Uterus (tissue), 2 donors: ENCODE data around the gene KSR2.

Experiments
- POLR2A ChIP-seq, 2 donors: fragments of 450-650 bp; IDR thresholded peaks; one replicate each; pipeline ENCODE4 v1.6.1; 2016; ENCODE audit warnings: antibody characterized with exemption in 2 of 2, mild to moderate bottlenecking in 1 of 2, moderate library complexity in 1 of 2
- TF ChIP-seq, protein P1 (sequence below), 4 experiments: fragments of 200-600 bp in 2 of 4; fragments of 450-650 bp in 2 of 4; sonication (generic) in 2 of 4; IDR thresholded peaks; one replicate each; pipeline ENCODE4 v1.5.1; 2016 to 2019; ENCODE audit warnings: antibody characterized with exemption in 4 of 4, mild to moderate bottlenecking in 2 of 4, moderate library complexity in 1 of 4

DNA sequence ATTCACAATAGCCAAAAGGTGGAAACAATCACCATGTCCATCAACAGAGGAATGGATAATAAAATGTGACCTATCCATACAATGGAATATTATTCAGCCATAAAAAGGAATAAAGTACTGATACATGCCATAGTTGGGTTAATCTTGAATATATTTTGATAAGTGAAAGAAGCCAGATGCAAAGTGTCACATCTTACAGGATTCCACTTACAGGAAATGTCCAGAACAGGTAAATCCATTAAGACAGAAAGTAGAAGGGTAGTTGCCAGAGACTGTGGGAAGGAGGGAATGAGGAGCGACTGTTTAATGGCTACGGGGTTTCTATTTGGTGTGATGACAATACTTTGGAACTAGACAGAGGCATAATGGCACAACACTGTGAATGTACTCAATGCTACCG, 171.6 kb downstream of the KSR2 start:
- TF ChIP-seq, protein P1, sequence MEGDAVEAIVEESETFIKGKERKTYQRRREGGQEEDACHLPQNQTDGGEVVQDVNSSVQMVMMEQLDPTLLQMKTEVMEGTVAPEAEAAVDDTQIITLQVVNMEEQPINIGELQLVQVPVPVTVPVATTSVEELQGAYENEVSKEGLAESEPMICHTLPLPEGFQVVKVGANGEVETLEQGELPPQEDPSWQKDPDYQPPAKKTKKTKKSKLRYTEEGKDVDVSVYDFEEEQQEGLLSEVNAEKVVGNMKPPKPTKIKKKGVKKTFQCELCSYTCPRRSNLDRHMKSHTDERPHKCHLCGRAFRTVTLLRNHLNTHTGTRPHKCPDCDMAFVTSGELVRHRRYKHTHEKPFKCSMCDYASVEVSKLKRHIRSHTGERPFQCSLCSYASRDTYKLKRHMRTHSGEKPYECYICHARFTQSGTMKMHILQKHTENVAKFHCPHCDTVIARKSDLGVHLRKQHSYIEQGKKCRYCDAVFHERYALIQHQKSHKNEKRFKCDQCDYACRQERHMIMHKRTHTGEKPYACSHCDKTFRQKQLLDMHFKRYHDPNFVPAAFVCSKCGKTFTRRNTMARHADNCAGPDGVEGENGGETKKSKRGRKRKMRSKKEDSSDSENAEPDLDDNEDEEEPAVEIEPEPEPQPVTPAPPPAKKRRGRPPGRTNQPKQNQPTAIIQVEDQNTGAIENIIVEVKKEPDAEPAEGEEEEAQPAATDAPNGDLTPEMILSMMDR (IDR thresholded peaks at IDR 0.05), result no peak
- TF ChIP-seq POLR2A (IDR thresholded peaks at IDR 0.05), result no peak
